Globus pallidus (tissue), 1 donor: ENCODE data around the gene ARHGAP11A.

ENCODE experiments used
- DNase-seq: peaks from one replicate; pipeline ENCODE4 v3.0.0-alpha.2; 2015; ENCODE audit warnings: low spot score

The ARHGAP11A gene

GRCh38 chr15:32656091-32656490, 40.8 kb downstream of the ARHGAP11A start:
- no peak for DNase-seq

- DNase-seq = no peak
Observed at GRCh38 chr15:32656496-32656895, 41.2 kb downstream of the ARHGAP11A start.

- DNase-seq = no peak
Observed at GRCh38 chr15:32657198-32657883, 42.0 kb downstream of the ARHGAP11A start.

GRCh38 chr15:32657941-32658340, 42.6 kb downstream of the ARHGAP11A start:
- DNase-seq = no peak

GRCh38 chr15:32659340-32660155, 44.2 kb downstream of the ARHGAP11A start:
- DNase-seq = no peak

- DNase-seq = no peak
Observed at GRCh38 chr15:32663671-32664070, 48.4 kb downstream of the ARHGAP11A start.

GRCh38 chr15:32664796-32665195, 49.5 kb downstream of the ARHGAP11A start:
- DNase-seq = no peak

- no peak for DNase-seq
Observed at GRCh38 chr15:32667321-32667720, 52.0 kb downstream of the ARHGAP11A start.

GRCh38 chr15:32668942-32669341, 53.6 kb downstream of the ARHGAP11A start:
- DNase-seq = no peak

- DNase-seq = peak; percentile 95
Observed at GRCh38 chr15:32669896-32670611, 54.8 kb downstream of the ARHGAP11A start.

GRCh38 chr15:32670623-32671022, 55.3 kb downstream of the ARHGAP11A start:
- no peak for DNase-seq

GRCh38 chr15:32671339-32672325, 56.3 kb downstream of the ARHGAP11A start:
- DNase-seq = peak; percentile 82

GRCh38 chr15:32674681-32675080, 59.4 kb downstream of the ARHGAP11A start:
- no peak for DNase-seq

- DNase-seq = no peak
Observed at GRCh38 chr15:32675466-32675865, 60.2 kb downstream of the ARHGAP11A start.

GRCh38 chr15:32676169-32676568, 60.9 kb downstream of the ARHGAP11A start:
- no peak for DNase-seq

- no peak for DNase-seq
Observed at GRCh38 chr15:32677238-32677750, 62.0 kb downstream of the ARHGAP11A start.

- DNase-seq = no peak
Observed at GRCh38 chr15:32679298-32679690, 64.0 kb downstream of the ARHGAP11A start.

GRCh38 chr15:32682569-32682968, 67.3 kb downstream of the ARHGAP11A start:
- DNase-seq = no peak

- no peak for DNase-seq
Observed at GRCh38 chr15:32682977-32683630, 67.8 kb downstream of the ARHGAP11A start.

GRCh38 chr15:32683906-32684584, 68.7 kb downstream of the ARHGAP11A start:
- no peak for DNase-seq
